Measurements from ENCODE around the gene TENM3. TPM values are rescaled to one million over a fixed set of nuclear protein-coding genes. Genes with fewer than 3 reads are reported as not detected.

Gene TENM3
- total RNA-seq, 1 experiment from 2014 or later = not detected

GRCh38 chr4:182549356-182549755 is 306.2 kb downstream of the TENM3 start:
- CTCF ChIA-PET = no interaction called here

GRCh38 chr4:182552948-182553347 is 309.7 kb downstream of the TENM3 start:
- Histone ChIP-seq H3K79me2 (ENCODE audit: low read depth) (no peaks in the 10 kb centered on the region), H3K4me1 (replicated peaks; ENCODE audit: insufficient read depth) (no peaks in the 10 kb centered on the region), H4K20me1 (ENCODE audit: insufficient read depth) (no peaks in the 10 kb centered on the region), H3F3A (ENCODE audit: insufficient read depth, low read depth) (no peaks in the 10 kb centered on the region), H3K9me3 (ENCODE audit: insufficient read depth, low read depth) (no peaks in the 10 kb centered on the region), H3K4me3 (no peak overlapping the region), H3K27me3 (ENCODE audit: insufficient read depth, low read depth) (no peaks in the 10 kb centered on the region), H3K9me2 (ENCODE audit: insufficient read depth) (no peaks in the 10 kb centered on the region), H2AFZ (no peak overlapping the region), H3K27ac (no peak overlapping the region), H3K4me2 (no peak overlapping the region), H3K36me3 (ENCODE audit: low read depth) (no peaks in the 10 kb centered on the region)
- no peak for DNase-seq
- no TSS peak for BruUV-seq (replicated peaks)
- intact Hi-C loops (cut with micrococcal nuclease; ENCODE audit: unreplicated experiment) = no loop called here
- ChIA-PET CTCF (no interaction called here), POLR2A (ENCODE audit: unreplicated experiment) (no interaction called here)
- TF ChIP-seq EZH2 (IDR thresholded peaks at IDR 0.05; ENCODE audit: low read depth) (no peak), CTCF (conservative IDR thresholded peaks at IDR 0.05) (no peak)

More at GRCh38 chr4:182549356-182549755, 306.2 kb downstream of the TENM3 start:
- no peaks in the 10 kb centered on the region for H3K79me2 ChIP-seq (ENCODE audit: low read depth)
- H3K9me2 ChIP-seq (ENCODE audit: insufficient read depth) = no peaks in the 10 kb centered on the region
- no peak overlapping the region for H2AFZ ChIP-seq
- no peak overlapping the region for H3K4me3 ChIP-seq
- no peaks in the 10 kb centered on the region for H3K4me1 ChIP-seq (replicated peaks; ENCODE audit: insufficient read depth)
- H3K27me3 ChIP-seq (ENCODE audit: insufficient read depth, low read depth) = no peaks in the 10 kb centered on the region
- intact Hi-C loops (cut with micrococcal nuclease; ENCODE audit: unreplicated experiment) = no loop called here
- H3F3A ChIP-seq (ENCODE audit: insufficient read depth, low read depth) = no peaks in the 10 kb centered on the region
- no peaks in the 10 kb centered on the region for H3K36me3 ChIP-seq (ENCODE audit: low read depth)
- POLR2A ChIA-PET (ENCODE audit: unreplicated experiment) = no interaction called here
- H4K20me1 ChIP-seq (ENCODE audit: insufficient read depth) = no peaks in the 10 kb centered on the region
- no peak for DNase-seq
- H3K4me2 ChIP-seq = no peak overlapping the region
- H3K9me3 ChIP-seq (ENCODE audit: insufficient read depth, low read depth) = no peaks in the 10 kb centered on the region
- no TSS peak for BruUV-seq (replicated peaks)
- TF ChIP-seq EZH2 (IDR thresholded peaks at IDR 0.05; ENCODE audit: low read depth) (no peak), CTCF (conservative IDR thresholded peaks at IDR 0.05) (no peak)
- H3K27ac ChIP-seq = no peak overlapping the region

GRCh38 chr4:182553653-182554052 is 310.5 kb downstream of the TENM3 start:
- CTCF ChIA-PET = no interaction called here

More at GRCh38 chr4:182553653-182554052, 310.5 kb downstream of the TENM3 start:
- Histone ChIP-seq H4K20me1 (ENCODE audit: insufficient read depth) (no peaks in the 10 kb centered on the region), H3K79me2 (ENCODE audit: low read depth) (no peaks in the 10 kb centered on the region), H2AFZ (no peak overlapping the region), H3K4me1 (replicated peaks; ENCODE audit: insufficient read depth) (no peaks in the 10 kb centered on the region), H3K4me2 (no peak overlapping the region), H3K27me3 (ENCODE audit: insufficient read depth, low read depth) (no peaks in the 10 kb centered on the region), H3K27ac (no peak overlapping the region), H3K9me2 (ENCODE audit: insufficient read depth) (no peaks in the 10 kb centered on the region), H3K4me3 (no peak overlapping the region), H3F3A (ENCODE audit: insufficient read depth, low read depth) (no peaks in the 10 kb centered on the region), H3K9me3 (ENCODE audit: insufficient read depth, low read depth) (no peaks in the 10 kb centered on the region), H3K36me3 (ENCODE audit: low read depth) (no peaks in the 10 kb centered on the region)
- no peak for DNase-seq
- TF ChIP-seq CTCF (conservative IDR thresholded peaks at IDR 0.05) (no peak), EZH2 (IDR thresholded peaks at IDR 0.05; ENCODE audit: low read depth) (no peak)
- POLR2A ChIA-PET (ENCODE audit: unreplicated experiment) = no interaction called here
- intact Hi-C loops (cut with micrococcal nuclease; ENCODE audit: unreplicated experiment) = no loop called here
- BruUV-seq (replicated peaks) = no TSS peak
